T-helper 2 cell treated with Interferon-gamma antibody and Interleukin-4, amounts not matched to agents 5 μg/mL and 100 μg/mL, for 36 hours (primary cell): ENCODE results near the gene MAD1L1.

ENCODE experiments used
- DNase-seq: peaks from one replicate; pipeline ENCODE4 v3.0.0; 2021; ENCODE audit warnings: low spot score
- H3K27ac Mint-ChIP-seq: one replicate; pipeline ENCODE4 v1.8.0; 2021; ENCODE audit warnings: mild to moderate bottlenecking, mixed read lengths
- H3K27me3 Mint-ChIP-seq: one replicate; pipeline ENCODE4 v1.8.0; 2021; ENCODE audit warnings: low read depth, mixed read lengths
- H3K36me3 Mint-ChIP-seq: one replicate; pipeline ENCODE4 v1.8.0; 2021; ENCODE audit warnings: low read depth, mixed read lengths
- H3K4me1 Mint-ChIP-seq: one replicate; pipeline ENCODE4 v1.8.0; 2021; ENCODE audit warnings: low read depth, mixed read lengths
- H3K4me3 Mint-ChIP-seq: one replicate; pipeline ENCODE4 v1.8.0; 2022; ENCODE audit warnings: mild to moderate bottlenecking, moderate library complexity, mixed read lengths
- H3K9me3 Mint-ChIP-seq: one replicate; pipeline ENCODE4 v1.8.0; 2021; ENCODE audit warnings: mixed read lengths

The MAD1L1 gene

GRCh38 chr7:1915326-1915725, 317.4 kb downstream of the MAD1L1 start:
- Mint-ChIP-seq H3K27me3 (peaks cover 4% of the 10 kb centered on the region), H3K27ac (no peak overlapping the region), H3K4me3 (no peak overlapping the region), H3K9me3 (no peaks in the 10 kb centered on the region), H3K36me3 (peaks cover 17% of the 10 kb centered on the region), H3K4me1 (peaks cover 14% of the 10 kb centered on the region)
- DNase-seq: no peak

GRCh38 chr7:1914743-1915142, 318.0 kb downstream of the MAD1L1 start:
- Mint-ChIP-seq H3K4me1 (peaks cover 9% of the 10 kb centered on the region), H3K36me3 (peaks cover 13% of the 10 kb centered on the region), H3K9me3 (no peaks in the 10 kb centered on the region), H3K4me3 (no peak overlapping the region), H3K27ac (no peak overlapping the region), H3K27me3 (no peaks in the 10 kb centered on the region)
- no peak for DNase-seq

- no peak overlapping the region for H3K27ac Mint-ChIP-seq
These were observed 318.4 kb downstream of the MAD1L1 start for GRCh38 chr7:1914321-1914720.

GRCh38 chr7:1913466-1914282, 319.1 kb downstream of the MAD1L1 start:
- H3K27me3 Mint-ChIP-seq: no peaks in the 10 kb centered on the region
- H3K36me3 Mint-ChIP-seq: peaks cover 6% of the 10 kb centered on the region
- DNase-seq: no peak
- no peak overlapping the region for H3K27ac Mint-ChIP-seq
- H3K4me1 Mint-ChIP-seq: peaks cover 2% of the 10 kb centered on the region
- no peak overlapping the region for H3K4me3 Mint-ChIP-seq
- H3K9me3 Mint-ChIP-seq: no peaks in the 10 kb centered on the region

More at GRCh38 chr7:1914321-1914720, 318.4 kb downstream of the MAD1L1 start:
- peaks cover 9% of the 10 kb centered on the region for H3K36me3 Mint-ChIP-seq
- peaks cover 4% of the 10 kb centered on the region for H3K4me1 Mint-ChIP-seq
- DNase-seq: no peak
- no peaks in the 10 kb centered on the region for H3K9me3 Mint-ChIP-seq
- H3K27me3 Mint-ChIP-seq: no peaks in the 10 kb centered on the region
- H3K4me3 Mint-ChIP-seq: no peak overlapping the region

- peaks cover 2% of the 10 kb centered on the region for H3K4me1 Mint-ChIP-seq
- no peaks in the 10 kb centered on the region for H3K27me3 Mint-ChIP-seq
- no peak for DNase-seq
- no peak overlapping the region for H3K4me3 Mint-ChIP-seq
- H3K36me3 Mint-ChIP-seq: peaks cover 6% of the 10 kb centered on the region
- H3K9me3 Mint-ChIP-seq: no peaks in the 10 kb centered on the region
- no peak overlapping the region for H3K27ac Mint-ChIP-seq
These were observed 319.9 kb downstream of the MAD1L1 start for GRCh38 chr7:1912593-1913465.

GRCh38 chr7:1911571-1911970, 321.2 kb downstream of the MAD1L1 start:
- DNase-seq: no peak
- Mint-ChIP-seq H3K9me3 (no peaks in the 10 kb centered on the region), H3K27ac (no peak overlapping the region), H3K36me3 (peaks cover 6% of the 10 kb centered on the region), H3K27me3 (no peaks in the 10 kb centered on the region), H3K4me1 (no peaks in the 10 kb centered on the region), H3K4me3 (no peak overlapping the region)

GRCh38 chr7:1910827-1911226, 321.9 kb downstream of the MAD1L1 start:
- Mint-ChIP-seq H3K4me1 (no peaks in the 10 kb centered on the region), H3K27me3 (no peaks in the 10 kb centered on the region), H3K4me3 (no peak overlapping the region), H3K36me3 (peaks cover 3% of the 10 kb centered on the region), H3K9me3 (no peaks in the 10 kb centered on the region), H3K27ac (no peak overlapping the region)
- no peak for DNase-seq

GRCh38 chr7:1910081-1910685, 322.6 kb downstream of the MAD1L1 start:
- no peak overlapping the region for H3K27ac Mint-ChIP-seq

GRCh38 chr7:1909476-1909875, 323.3 kb downstream of the MAD1L1 start:
- no peaks in the 10 kb centered on the region for H3K9me3 Mint-ChIP-seq
- no peaks in the 10 kb centered on the region for H3K27me3 Mint-ChIP-seq
- H3K4me3 Mint-ChIP-seq: no peak overlapping the region
- no peak overlapping the region for H3K27ac Mint-ChIP-seq
- DNase-seq: no peak
- H3K4me1 Mint-ChIP-seq: no peaks in the 10 kb centered on the region
- no peaks in the 10 kb centered on the region for H3K36me3 Mint-ChIP-seq

More at GRCh38 chr7:1910081-1910685, 322.6 kb downstream of the MAD1L1 start:
- Mint-ChIP-seq H3K27me3 (no peaks in the 10 kb centered on the region), H3K4me3 (no peak overlapping the region), H3K9me3 (no peaks in the 10 kb centered on the region), H3K36me3 (no peaks in the 10 kb centered on the region), H3K4me1 (no peaks in the 10 kb centered on the region)
- no peak for DNase-seq

GRCh38 chr7:1908823-1909420, 323.8 kb downstream of the MAD1L1 start:
- no peak overlapping the region for H3K4me3 Mint-ChIP-seq
- H3K4me1 Mint-ChIP-seq: no peaks in the 10 kb centered on the region
- no peaks in the 10 kb centered on the region for H3K27me3 Mint-ChIP-seq
- H3K27ac Mint-ChIP-seq: no peak overlapping the region
- DNase-seq: no peak
- H3K9me3 Mint-ChIP-seq: no peaks in the 10 kb centered on the region
- no peaks in the 10 kb centered on the region for H3K36me3 Mint-ChIP-seq

GRCh38 chr7:1907751-1908365, 324.9 kb downstream of the MAD1L1 start:
- H3K27ac Mint-ChIP-seq: no peak overlapping the region

GRCh38 chr7:1906988-1907745, 325.6 kb downstream of the MAD1L1 start:
- Mint-ChIP-seq H3K27ac (no peak overlapping the region), H3K9me3 (no peaks in the 10 kb centered on the region), H3K36me3 (no peaks in the 10 kb centered on the region), H3K4me3 (no peak overlapping the region), H3K27me3 (no peaks in the 10 kb centered on the region), H3K4me1 (no peaks in the 10 kb centered on the region)
- DNase-seq: no peak

More at GRCh38 chr7:1907751-1908365, 324.9 kb downstream of the MAD1L1 start:
- DNase-seq: no peak
- H3K27me3 Mint-ChIP-seq: no peaks in the 10 kb centered on the region
- no peaks in the 10 kb centered on the region for H3K36me3 Mint-ChIP-seq
- no peaks in the 10 kb centered on the region for H3K9me3 Mint-ChIP-seq
- H3K4me1 Mint-ChIP-seq: no peaks in the 10 kb centered on the region
- no peak overlapping the region for H3K4me3 Mint-ChIP-seq
